Measurements from ENCODE around the gene TASL.

GRCh38 chrX:30589146-30589888, 11.8 kb upstream of the TASL start:
- no peak for TF ChIP-seq CTCF (conservative IDR thresholded peaks at IDR 0.05)
- TF ChIP-seq ZFX (IDR thresholded peaks at IDR 0.05), result no peak
